ENCODE results near the gene RTN1.

DNA sequence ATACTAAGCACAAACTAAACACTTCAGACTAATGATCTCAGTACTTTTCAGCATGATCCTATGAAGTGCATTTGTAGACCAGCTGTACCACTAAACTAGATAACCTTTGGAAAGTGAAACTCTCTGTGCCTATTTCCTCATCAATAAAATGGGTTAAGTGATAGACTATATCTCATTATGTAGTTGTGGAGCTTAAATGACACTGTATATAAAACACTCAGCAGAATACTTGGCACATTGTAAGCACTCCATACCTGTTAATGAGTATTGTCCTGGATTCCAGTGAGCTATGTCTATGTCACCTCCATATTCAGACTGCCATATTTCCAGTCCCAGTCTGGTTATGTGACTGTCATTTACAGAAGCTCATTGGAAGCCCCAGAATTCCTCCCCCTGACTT, 44.4 kb downstream of the RTN1 start:
- TF ChIP-seq CTCF (IDR thresholded peaks at IDR 0.05) (no peak), POLR2A (IDR thresholded peaks at IDR 0.05; ENCODE audit: low read depth) (no peak), POLR2AphosphoS5 (IDR thresholded peaks at IDR 0.05) (no peak)
